COLO668 (cell line): ENCODE results near the gene MITF.

ENCODE experiments used
- DNase-seq: peaks from one replicate; lab custom pipeline; 2025; ENCODE audit not compliant: unreplicated experiment; lab: John Stamatoyannopoulos, UW

The MITF gene, protein sequence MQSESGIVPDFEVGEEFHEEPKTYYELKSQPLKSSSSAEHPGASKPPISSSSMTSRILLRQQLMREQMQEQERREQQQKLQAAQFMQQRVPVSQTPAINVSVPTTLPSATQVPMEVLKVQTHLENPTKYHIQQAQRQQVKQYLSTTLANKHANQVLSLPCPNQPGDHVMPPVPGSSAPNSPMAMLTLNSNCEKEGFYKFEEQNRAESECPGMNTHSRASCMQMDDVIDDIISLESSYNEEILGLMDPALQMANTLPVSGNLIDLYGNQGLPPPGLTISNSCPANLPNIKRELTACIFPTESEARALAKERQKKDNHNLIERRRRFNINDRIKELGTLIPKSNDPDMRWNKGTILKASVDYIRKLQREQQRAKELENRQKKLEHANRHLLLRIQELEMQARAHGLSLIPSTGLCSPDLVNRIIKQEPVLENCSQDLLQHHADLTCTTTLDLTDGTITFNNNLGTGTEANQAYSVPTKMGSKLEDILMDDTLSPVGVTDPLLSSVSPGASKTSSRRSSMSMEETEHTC

DNA sequence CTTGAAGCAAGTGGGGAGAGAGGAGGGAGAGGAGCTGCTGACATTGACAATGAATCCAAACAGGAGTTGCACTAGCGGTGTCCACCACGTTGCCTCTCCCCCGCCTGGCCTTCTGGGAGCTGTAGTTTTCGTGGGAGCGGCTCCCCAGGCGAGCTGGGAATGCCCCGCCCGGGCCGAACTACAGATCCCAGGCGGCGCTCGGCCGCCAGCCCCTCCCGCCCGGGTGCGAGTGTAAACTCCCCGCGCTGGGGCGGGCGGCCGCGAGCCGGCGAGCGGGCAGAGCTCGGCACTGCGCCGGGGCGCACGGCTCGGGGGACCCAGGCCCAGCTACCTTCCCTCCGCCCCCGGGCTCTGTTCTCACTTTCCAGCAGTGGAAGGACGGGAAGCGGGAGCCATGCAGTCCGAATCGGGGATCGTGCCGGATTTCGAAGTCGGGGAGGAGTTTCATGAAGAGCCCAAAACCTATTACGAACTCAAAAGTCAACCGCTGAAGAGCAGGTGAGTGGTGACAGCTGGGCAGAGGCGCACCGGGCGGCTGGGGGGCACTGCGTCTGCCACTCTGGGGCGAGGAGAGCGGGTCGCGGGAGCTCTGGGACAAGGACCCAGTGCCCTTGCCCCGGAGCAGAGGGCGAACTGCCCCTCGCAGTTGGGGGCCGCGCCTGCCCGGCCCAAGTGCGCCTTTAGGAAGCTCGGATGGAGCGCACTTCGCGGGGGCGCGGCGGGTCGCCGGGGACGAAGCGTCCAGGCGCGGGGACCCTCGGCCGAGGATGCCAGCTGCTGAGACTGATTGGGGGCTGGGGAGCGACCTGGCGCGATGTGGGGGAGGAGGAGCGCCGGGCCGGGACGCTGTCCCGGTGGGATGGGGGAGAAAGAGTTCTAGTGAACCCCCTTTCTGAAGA, at the start of gene MITF:
Gene MITF (plus strand): TSS at position 261 of the 899 bp plus-strand sequence. CDS start 134 bp downstream, at position 395.
- peak; percentile 76 for DNase-seq

- no peak for DNase-seq
Observed at GRCh38 chr3:69691860-69692259, 47.4 kb upstream of the MITF start.

DNA sequence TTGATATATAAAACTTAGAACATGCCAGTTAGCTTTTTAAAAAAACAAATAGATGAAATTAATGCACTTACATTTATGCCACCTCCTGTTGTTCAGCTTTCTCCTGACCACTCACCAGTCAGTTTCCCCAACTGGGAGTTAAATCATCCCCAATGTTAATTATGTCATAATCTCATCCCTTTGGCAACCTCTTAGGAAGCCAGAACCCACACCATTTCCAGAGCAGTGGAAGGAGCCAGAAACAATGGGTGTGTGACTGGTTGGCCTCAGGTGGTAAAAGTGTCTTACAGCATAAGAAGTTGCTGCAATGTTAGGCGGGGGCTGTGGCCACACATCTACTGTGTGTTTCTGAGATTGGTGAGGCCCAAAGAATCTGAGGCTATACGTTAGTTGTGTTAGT, 46.5 kb upstream of the MITF start:
- DNase-seq = no peak

- DNase-seq = no peak
Observed at GRCh38 chr3:69695443-69695842, 43.8 kb upstream of the MITF start.

DNA sequence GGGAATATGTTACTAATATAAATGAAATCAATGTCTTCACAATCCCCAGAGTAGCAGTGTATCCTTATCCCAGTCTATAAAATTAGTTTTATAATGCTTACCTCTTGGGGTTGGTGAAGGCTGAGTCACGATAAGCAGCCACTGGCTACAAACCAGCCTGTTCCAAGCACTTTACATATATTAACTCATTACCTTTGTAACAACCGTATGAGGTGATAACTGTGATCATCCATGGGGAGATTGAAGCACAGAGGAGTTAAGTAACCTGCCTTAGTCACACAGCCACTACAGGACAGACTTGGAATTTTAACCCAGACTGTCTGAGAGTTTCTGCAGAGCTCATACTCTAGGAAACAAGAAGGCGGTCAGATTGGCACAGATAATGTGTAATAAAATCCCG, 43.3 kb upstream of the MITF start:
- no peak for DNase-seq

- DNase-seq = no peak
Observed at GRCh38 chr3:69696367-69696766, 42.9 kb upstream of the MITF start.

GRCh38 chr3:69697381-69697780, 41.9 kb upstream of the MITF start:
- DNase-seq = no peak

- DNase-seq = no peak
Observed at GRCh38 chr3:69698728-69699127, 40.5 kb upstream of the MITF start.

DNA sequence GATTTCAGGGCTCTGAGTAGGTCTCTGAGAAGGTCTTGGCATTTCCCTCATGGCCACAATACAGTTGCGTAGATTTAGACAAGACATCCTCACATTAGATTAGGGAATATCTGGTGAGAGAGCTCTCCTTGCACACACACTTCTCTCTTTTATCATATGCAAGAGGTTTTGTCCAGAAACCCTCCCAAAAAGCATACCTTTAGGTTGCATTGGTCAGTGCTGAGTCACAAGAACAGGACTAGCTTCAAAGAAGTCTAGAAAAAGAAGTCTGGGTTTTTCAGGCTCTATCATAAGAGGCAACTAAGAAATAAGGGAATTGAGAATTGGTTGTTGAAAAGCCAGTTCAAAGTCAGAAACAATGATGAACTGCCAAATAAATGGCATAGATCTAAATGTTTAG, 40.1 kb upstream of the MITF start:
- DNase-seq = no peak

DNA sequence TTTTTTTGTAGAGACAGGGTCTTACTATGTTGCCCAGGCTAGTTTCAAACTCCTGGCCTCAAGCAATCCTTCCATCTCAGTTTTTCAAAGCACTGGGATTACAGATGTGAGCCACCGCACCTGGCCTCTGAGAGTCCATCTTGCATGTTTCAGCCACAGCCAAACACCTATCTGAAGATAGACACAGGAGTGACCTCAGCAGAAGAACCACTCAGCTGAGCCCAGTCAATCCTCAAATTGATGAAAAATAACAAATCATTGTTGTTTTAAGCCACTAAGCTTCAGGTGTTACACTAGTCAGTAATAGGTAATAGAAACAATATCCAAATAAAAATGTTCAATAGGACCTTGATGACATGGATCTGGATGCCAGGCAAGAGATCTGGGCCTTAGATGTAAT, 38.3 kb upstream of the MITF start:
- DNase-seq = no peak

- DNase-seq = no peak
Observed at GRCh38 chr3:69710153-69710977, 28.9 kb upstream of the MITF start.

- no peak for DNase-seq
Observed at GRCh38 chr3:69712269-69712668, 27.0 kb upstream of the MITF start.

DNA sequence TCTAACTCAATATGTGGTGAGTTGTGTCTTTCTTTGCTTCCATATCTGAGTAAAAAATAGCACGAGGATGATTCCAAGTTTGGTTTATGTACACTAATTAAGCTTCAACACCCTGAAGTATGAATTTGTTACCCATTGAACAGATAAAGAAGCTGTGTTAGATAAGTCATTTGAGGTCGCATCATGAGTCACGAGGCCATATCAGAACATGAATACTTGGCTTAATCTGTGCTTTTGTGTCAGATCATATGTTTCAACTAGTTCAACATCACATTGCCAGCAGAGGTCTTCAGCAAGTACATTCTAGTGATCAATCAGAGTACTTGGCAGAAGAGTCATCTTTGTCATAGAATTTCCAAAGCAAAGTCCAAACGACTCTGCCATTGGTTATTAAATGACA, 26.3 kb upstream of the MITF start:
- DNase-seq = no peak

DNA sequence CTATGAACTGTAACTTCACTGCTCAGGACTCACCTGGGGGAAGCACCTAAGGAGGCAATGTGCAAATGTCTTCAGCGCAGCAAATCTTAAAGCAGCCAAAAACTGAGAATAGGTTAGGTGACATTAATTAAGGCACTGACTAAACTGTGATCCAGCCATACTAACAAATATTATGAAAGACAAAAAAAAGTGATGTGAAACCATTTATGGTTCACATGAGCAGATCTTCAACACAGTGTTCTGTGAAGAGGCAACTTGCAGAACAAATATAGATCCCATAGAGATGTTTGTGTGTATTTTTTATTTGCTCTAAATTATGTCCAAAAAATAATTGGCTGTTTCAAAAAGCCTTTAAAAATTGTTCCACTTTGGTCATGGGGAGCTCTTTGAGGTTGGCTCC, 24.1 kb upstream of the MITF start:
- DNase-seq = no peak

- DNase-seq = no peak
Observed at GRCh38 chr3:69716119-69716518, 23.1 kb upstream of the MITF start.

DNA sequence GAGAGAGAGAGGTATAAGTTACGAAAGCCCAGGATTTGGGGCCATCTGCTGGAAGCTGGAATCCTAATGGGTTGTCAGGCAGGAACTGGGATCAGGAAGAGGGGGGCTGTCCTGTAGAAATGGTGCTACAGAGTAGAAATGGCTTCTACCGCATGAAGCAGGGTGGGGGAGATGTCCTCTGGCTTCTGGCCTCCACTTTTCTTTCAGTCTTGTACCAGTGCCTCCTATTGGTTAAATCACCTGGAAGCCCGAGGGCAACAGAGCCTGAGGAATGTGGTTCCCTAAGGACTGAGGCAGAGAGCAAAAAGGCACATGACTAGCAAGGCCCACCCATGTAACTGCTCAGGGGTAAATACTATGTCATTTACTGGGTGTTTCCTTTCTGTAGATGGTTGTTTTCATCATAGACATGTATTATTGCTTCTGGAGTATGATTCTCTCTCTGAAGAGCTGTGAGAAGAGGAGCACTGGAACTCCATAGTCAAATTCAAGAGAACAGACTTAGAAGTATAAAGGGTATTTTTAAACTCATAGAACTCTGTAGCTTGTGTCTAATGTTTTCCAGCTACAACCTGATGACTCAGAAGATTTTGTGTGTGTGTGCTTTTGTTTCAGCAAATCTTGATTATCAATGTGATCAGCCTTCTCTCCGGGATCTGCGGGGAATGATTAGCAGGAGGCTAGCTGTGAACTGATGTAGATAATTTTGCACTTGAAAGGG, 20.2 kb upstream of the MITF start:
- no peak for DNase-seq

DNA sequence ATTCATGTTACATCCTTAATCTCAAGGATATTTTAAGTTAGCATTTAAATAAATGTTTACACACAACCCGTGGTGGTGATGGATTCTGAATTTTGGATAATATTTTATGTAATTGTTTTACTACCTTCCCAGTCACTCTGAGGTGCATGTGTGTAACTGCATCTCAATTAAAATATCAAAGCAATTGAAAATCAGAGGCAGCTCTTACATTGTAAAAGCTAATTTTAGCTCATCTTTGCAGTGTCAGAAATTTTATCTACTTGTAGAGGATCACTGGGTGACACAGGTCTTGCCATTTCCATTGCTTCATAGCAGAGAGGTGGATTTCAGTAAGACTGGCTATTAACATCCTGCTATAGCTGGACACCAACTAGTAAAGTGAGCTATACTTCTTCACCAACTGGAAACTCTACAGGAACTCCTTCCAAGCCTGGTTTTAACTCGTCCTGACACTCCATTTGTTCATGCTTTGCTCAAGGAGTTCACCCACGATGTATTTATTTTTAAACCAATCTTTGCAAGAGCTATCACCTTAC, 19.6 kb upstream of the MITF start:
- no peak for DNase-seq

- no peak for DNase-seq
Observed at GRCh38 chr3:69720824-69721223, 18.4 kb upstream of the MITF start.

DNA sequence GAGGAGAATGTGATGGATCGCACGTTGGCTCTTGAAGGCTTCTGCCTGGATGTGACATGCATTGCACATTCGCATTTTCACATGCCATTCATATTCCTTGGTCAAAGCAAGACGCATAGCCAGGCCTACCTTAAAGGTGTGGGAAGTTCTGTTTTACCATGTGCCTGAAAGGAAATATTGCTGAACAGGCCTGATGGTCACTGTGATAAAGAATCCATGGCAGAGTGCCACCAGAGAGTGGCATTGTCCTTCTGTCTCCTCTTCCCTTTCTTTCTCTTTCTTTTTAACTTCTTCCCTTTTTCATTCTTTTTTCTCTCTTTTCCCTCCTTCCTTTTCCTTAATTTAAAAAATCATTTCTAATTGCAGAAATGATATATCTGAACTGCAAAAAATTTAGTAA, 15.9 kb upstream of the MITF start:
- DNase-seq = no peak
